ENCODE results near the gene MAP2.

Gene MAP2

GRCh38 chr2:209423562-209424198 is at the start of gene MAP2:
TSS of gene MAP2 (plus strand) at chr2:209424047. CDS start at chr2:209653171, 229,124 bp downstream.
- peak; percentile 68 for DNase-seq

GRCh38 chr2:209376686-209377085 is 47.2 kb upstream of the MAP2 start:
- DNase-seq, result no peak

GRCh38 chr2:209380293-209380692 is 43.6 kb upstream of the MAP2 start:
- DNase-seq, result no peak

- DNase-seq, result no peak
These were observed 42.8 kb upstream of the MAP2 start for GRCh38 chr2:209381091-209381490.

GRCh38 chr2:209382775-209383174 is 41.1 kb upstream of the MAP2 start:
- DNase-seq, result no peak

GRCh38 chr2:209383212-209383611 is 40.6 kb upstream of the MAP2 start:
- no peak for DNase-seq

- no peak for DNase-seq
These were observed 36.5 kb upstream of the MAP2 start for GRCh38 chr2:209387389-209387788.

- no peak for DNase-seq
These were observed 35.3 kb upstream of the MAP2 start for GRCh38 chr2:209388446-209389037.

- DNase-seq, result no peak
These were observed 34.7 kb upstream of the MAP2 start for GRCh38 chr2:209389171-209389618.

- no peak for DNase-seq
These were observed 33.0 kb upstream of the MAP2 start for GRCh38 chr2:209390839-209391238.

- no peak for DNase-seq
These were observed 32.0 kb upstream of the MAP2 start for GRCh38 chr2:209391776-209392401.

GRCh38 chr2:209395229-209395628 is 28.6 kb upstream of the MAP2 start:
- no peak for DNase-seq

GRCh38 chr2:209395652-209396051 is 28.2 kb upstream of the MAP2 start:
- DNase-seq, result no peak

- no peak for DNase-seq
These were observed 25.4 kb upstream of the MAP2 start for GRCh38 chr2:209398463-209398862.

GRCh38 chr2:209401788-209402187 is 22.1 kb upstream of the MAP2 start:
- no peak for DNase-seq

GRCh38 chr2:209411296-209411695 is 12.6 kb upstream of the MAP2 start:
- no peak for DNase-seq

GRCh38 chr2:209411718-209412117 is 12.1 kb upstream of the MAP2 start:
- DNase-seq, result no peak

GRCh38 chr2:209413311-209414014 is 10.4 kb upstream of the MAP2 start:
- no peak for DNase-seq

GRCh38 chr2:209416913-209417312 is 6.9 kb upstream of the MAP2 start:
- DNase-seq, result no peak

- DNase-seq, result no peak
These were observed 1.6 kb upstream of the MAP2 start for GRCh38 chr2:209422191-209422754.

GRCh38 chr2:209424199-209424701 is 403 bp downstream of the MAP2 start:
- no peak for DNase-seq

GRCh38 chr2:209424781-209425470 is 1.1 kb downstream of the MAP2 start:
- no peak for DNase-seq
